ENCODE results near the gene EHD1.

Gene EHD1

DNA sequence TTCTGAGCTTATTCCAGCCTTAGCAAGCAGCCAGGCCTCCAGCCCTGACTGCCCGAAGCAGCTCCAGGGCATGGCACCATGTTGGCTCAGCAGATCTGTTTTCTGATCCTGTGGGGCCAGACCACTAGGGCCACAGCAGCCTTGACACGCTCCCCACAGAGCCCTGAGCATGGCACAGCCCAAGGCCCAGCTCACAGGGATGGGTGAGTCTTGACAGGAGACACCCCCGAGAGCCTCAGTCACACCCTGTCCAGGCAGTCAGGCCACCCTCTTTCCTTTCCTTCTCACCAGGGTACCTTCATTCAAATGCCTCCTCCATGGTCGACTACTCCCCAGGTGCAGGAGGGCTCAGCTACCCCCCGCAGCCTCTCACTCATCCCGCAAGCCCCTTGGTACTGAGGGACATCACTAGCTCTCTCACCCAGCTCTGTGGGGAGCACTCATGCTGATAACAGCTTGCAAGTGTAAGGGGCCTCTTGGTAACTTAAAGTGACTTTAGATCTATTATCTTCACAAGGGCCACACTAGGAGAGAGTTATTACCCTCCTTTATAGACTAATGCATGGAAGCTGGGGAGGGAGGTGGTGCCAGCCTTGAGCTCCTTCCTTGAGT, 30.1 kb downstream of the EHD1 start:
- in situ Hi-C loops (cut with HindIII; ENCODE audit: low sequenced_read_pairs) = loop anchor here (5.0 kb wide), 2 partner anchors 44 to 84 kb away; no protein-coding TSS in a partner anchor

GRCh38 chr11:64846998-64847666, 31.3 kb downstream of the EHD1 start:
- in situ Hi-C loops (cut with HindIII; ENCODE audit: low sequenced_read_pairs) = loop anchor here (5.0 kb wide), 2 partner anchors 45 to 85 kb away; no protein-coding TSS in a partner anchor

GRCh38 chr11:64845776-64846129, 32.7 kb downstream of the EHD1 start:
- in situ Hi-C loops (cut with HindIII; ENCODE audit: low sequenced_read_pairs) = loop anchor here (5.0 kb wide), 2 partner anchors 47 to 87 kb away; no protein-coding TSS in a partner anchor

DNA sequence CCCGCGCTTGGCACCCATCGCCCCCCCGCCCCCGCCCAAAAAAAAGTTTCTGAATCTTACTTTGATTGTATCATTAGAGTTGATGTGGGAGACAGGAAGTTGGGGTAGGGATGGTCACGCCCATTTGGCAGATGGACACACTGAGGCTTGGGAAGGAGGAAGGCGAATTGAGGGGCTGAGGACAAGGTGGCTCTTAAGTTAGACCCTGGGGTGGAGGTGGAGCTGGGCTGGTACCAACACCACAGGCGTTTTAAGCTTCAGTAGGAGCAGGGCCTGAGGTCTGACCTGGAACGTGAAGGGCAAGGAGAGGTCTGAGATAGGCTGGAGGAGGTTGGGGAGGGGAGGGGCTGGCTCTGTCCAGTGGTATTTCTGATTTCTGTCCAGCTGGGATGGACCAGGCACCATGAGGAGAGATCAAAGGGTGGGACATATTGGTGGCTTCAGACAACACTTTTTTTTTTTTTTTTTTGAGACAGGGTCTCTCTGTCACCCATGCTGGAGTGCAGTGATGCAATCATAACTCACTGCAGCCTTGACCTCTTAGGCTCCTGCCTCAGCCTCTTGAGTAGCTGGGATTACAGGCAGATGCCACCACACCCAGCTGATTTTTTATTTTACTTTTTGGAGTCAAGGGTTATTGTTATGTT, 33.2 kb downstream of the EHD1 start:
- in situ Hi-C loops (cut with HindIII; ENCODE audit: low sequenced_read_pairs) = loop anchor here (5.0 kb wide), 2 partner anchors 47 to 87 kb away; no protein-coding TSS in a partner anchor

GRCh38 chr11:64844330-64845128, 33.9 kb downstream of the EHD1 start, which contains the start of gene CDC42BPG:
Gene CDC42BPG, minus strand, starts transcription at chr11:64844653. Its CDS starts 84 bp downstream, at chr11:64844569.
- in situ Hi-C loops (cut with HindIII; ENCODE audit: low sequenced_read_pairs) = loop anchor here (5.0 kb wide), 2 partner anchors 48 to 88 kb away; no protein-coding TSS in a partner anchor

DNA sequence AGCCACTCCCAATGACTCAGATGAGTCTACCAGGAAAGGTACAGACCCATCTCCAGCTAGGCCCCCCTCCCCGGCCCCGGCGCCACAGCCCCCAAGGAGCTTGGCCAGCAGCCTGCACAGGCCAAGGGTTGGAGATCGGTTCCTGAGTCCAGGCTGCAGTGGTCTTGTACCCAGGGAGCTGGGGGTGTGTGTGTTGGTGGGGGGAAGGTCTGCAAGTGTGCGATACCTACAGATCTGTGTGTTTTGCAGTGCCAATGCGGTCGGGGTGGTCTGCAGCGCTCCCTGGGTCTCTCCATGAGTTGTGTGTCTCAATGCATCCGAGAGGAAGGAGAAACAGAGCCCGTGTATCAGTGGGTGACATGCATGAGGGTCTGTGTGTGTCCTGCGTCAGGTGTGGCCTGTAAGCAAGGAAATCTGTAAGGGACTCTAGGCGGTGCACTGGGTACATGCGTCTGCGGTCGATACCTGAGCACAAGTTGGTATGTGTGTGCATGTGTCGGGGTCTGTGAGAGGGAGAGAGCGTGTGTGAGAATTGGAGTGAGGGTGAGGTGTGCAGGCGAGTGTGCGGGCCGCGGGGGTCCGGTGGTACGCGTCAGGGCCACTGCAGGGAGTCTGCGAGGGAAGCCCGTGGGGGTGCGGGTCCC, 34.6 kb downstream of the EHD1 start:
- in situ Hi-C loops (cut with HindIII; ENCODE audit: low sequenced_read_pairs) = no loop called here

GRCh38 chr11:64842851-64843685, 35.4 kb downstream of the EHD1 start:
- in situ Hi-C loops (cut with HindIII; ENCODE audit: low sequenced_read_pairs) = no loop called here

DNA sequence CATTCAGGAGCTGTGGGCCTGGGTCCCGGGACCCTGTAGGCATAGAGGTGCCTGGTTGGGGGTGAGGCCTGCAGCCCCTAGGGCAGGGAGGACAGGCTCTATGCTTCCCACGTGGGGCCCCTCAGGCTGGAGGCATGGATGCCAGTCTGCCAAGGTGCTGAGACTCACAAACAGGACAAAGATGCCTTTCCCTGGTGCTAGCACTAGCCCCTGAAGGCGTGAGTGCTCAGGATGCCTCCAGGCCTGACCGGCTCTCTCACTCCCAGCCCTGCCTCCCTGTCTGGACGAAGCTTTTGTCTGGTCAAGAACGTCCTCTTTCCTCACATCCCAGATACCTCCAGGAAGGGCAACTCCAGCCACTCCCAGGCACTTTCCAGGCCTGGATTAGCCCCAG, 36.1 kb downstream of the EHD1 start:
- in situ Hi-C loops (cut with HindIII; ENCODE audit: low sequenced_read_pairs) = no loop called here

GRCh38 chr11:64841592-64842365, 36.6 kb downstream of the EHD1 start:
- in situ Hi-C loops (cut with HindIII; ENCODE audit: low sequenced_read_pairs) = no loop called here

DNA sequence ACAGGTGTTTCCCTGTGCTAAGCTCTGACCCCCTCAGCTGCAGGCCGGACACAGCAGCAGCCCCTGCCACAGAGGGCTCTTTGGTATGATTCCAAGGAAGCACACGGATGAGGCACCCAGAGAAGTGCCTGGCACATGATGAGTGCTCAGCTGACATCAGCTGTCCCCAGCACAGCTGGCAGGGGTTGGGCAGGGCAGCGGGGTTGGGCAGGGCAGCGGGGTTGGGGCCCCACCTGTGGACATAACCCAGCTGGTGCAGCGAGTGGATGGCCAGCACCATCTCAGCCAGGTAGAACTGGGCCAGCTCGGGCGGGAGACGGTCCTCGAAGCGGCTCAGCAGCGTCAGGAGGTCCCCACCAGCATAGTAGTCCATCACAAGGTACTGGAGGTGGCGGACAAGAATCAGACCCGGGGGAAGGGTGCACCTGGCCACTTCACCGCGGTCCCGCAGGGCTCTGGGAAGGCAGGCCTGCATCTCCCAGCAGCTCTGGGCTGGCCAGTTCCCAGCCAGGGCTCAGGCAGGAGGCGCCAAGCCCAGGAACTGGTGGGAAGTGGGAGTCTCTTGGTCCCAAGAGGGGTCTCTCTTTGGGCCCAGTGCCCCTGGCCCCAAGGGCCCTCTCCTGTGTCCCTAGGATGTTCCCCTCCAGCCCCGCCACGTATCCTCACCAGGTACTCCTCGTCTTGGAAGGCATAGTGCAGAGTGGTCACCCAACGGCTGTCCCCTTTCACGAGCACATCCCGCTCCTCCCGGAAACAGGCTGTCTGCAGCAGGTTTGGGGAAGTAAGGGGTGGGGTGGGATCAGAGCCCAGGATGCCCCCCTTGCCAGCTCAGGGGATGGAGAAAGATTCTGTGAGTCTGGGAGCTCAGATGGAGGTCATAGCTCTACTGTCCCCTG, 38.3 kb downstream of the EHD1 start:
- in situ Hi-C loops (cut with HindIII; ENCODE audit: low sequenced_read_pairs) = no loop called here

DNA sequence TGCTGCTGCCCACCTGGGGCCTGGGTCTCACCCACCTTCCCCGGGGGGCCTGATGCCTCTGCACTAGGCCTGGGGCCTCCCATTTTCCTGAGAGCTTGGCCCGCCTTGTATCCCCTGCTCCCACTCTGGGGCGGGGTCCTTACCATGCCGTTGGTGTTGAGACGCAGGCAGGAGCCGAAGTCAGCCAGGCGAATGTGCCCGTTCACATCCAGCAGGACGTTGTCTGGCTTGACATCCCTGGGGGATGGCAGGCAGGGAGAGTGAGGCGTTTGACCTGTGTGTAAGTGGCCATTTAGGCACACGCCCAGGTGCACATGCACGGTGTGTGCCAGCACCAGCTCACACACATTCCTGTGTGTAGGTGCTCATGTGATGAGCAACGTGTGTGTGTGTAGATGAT, 39.1 kb downstream of the EHD1 start:
- in situ Hi-C loops (cut with HindIII; ENCODE audit: low sequenced_read_pairs) = no loop called here

DNA sequence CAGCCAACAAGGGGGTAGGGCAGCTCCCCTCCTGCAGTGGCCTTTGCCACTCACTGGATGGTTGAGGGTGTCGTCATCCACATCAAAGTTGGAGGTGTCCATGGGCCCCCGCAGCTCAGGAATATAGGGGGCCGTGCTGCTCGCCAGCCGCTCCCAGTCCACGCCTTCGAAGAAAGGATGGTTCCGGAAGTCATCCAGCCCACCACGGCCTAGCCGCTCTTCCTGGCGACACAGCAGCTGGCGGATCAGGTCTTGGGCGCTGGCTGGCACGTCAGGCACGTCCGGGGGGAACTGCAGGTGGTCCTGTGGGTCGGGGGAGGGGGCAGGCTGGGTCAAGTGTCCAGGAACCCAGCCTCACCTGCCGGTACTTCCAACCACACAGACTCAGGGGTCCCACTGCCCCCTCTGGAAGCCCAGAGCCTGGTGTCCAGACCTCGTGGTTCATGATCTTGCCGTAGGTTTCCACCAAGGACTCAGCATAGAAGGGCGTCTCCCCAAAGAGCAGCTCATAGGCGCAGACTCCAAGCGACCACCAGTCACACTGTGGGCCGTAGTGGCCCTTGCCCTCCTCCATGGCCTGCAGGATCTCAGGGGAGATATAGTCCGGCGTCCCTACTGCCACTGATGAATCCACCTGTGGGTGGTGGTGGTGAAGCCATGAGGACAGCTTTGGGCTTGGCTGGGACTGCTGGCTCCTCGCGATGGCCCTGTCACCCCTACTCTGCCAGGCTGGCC, 39.7 kb downstream of the EHD1 start:
- in situ Hi-C loops (cut with HindIII; ENCODE audit: low sequenced_read_pairs) = no loop called here

- in situ Hi-C loops (cut with HindIII; ENCODE audit: low sequenced_read_pairs) = no loop called here
These were observed 40.5 kb downstream of the EHD1 start for GRCh38 chr11:64837887-64838351.

DNA sequence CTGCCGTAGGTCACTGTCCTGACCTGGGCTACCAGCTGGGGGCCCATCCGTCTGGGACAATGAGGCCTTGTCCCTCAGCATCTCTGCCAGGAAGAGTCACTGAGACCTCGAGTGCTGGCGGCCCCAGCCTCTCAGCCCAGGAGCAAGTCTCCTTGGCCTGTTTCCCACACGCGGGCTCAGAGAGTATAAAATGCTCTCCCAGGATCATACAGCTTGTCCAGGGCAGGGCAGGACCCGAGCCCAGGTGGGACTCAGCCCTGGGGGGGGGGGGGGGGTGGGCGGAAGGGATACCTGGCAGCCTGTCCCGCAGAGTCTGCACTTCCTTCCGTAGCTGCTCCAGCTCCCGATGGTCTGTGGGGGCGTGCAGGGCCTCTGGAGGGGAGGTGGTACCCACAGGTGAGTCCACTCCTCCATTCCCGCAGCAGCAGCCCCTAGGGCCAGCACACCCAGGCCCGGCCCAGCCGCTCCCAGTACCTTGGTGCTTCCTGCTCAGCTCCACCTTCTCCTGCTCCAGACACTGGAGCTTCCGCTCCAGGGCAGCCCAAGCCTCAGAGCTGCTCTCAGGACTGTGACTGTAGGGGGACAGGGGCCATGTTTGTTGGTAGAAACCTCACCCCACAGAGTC, 41.9 kb downstream of the EHD1 start:
- in situ Hi-C loops (cut with HindIII; ENCODE audit: low sequenced_read_pairs) = no loop called here

DNA sequence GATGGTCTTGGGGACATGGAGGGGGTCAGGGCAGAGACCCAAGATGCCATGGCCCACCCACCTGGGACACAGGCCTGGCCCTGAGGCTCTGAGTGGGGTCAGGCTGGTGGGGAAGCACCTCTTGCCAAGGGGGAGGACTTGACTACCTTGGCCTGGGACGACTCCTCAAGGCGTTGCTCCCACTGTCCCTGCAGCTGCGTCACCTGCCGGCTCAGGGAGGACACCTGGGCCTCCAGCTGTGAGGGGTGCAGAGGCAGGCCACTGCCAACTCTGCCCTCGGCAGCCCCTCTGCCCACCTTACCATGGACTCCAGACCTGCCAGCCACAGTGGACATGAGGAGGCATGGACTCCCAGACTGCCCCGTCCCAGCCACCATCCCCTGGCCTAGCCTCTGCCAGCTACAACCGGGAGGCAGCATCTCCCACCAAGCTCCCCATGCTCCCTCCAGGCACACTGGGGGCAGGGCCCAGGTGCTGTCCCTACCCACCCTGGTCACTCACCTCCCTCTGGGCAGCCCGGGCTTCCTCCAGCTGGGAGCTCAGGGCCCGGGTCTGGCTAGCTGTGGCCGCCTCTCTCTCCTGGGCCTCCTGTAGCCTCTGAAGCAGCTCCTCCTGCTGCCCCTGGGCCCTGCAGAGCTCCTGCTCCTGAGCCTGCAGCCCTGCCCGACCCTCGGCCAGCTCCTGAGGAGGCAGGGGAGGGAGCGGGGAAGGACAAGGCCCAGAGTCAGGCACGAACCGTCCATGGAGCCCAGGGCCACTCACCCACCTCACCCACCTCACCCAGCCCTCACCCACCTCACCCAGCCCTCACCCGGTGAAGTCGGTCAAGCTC, 42.6 kb downstream of the EHD1 start:
- in situ Hi-C loops (cut with HindIII; ENCODE audit: low sequenced_read_pairs) = no loop called here

All from endothelial cell of hepatic sinusoid (primary cell).